Stimulated activated effector memory CD8-positive, alpha-beta T cell treated with anti-CD3 and anti-CD28 coated beads, Interleukin-12 subunit alpha, Interleukin-12 subunit beta, amount 100 ng/mL, for 72 hours (primary cell): ENCODE results near the gene PHLDB3.
"Not testable (repeated sequence)": the region's sequence is repeated elsewhere in the genome, so short reads cannot be mapped to it uniquely, and the experiment has no call there.

ENCODE experiments used
- ATAC-seq: fragments of 150-1000 bp; cut with Tn5 transposase; 2 replicates; pipeline ENCODE4 v1.10.0; 2021
- DNase-seq, 2 donors: peaks; one replicate each; pipeline ENCODE4 v3.0.0; 2021 to 2022; ENCODE audit warnings: low spot score in 2 of 2
- H3K27ac Mint-ChIP-seq: one replicate; pipeline ENCODE4 v1.8.0; 2022; ENCODE audit warnings: mild to moderate bottlenecking, mixed read lengths
- H3K36me3 Mint-ChIP-seq: one replicate; pipeline ENCODE4 v1.8.0; 2022; ENCODE audit warnings: mild to moderate bottlenecking, mixed read lengths
- H3K4me1 Mint-ChIP-seq: one replicate; pipeline ENCODE4 v1.8.0; 2022; ENCODE audit warnings: mixed read lengths
- H3K4me3 Mint-ChIP-seq: one replicate; pipeline ENCODE4 v1.8.0; 2022; ENCODE audit warnings: mild to moderate bottlenecking, mixed read lengths
- H3K9me3 Mint-ChIP-seq: one replicate; pipeline ENCODE4 v1.8.0; 2022; ENCODE audit warnings: mixed read lengths

The PHLDB3 gene

DNA sequence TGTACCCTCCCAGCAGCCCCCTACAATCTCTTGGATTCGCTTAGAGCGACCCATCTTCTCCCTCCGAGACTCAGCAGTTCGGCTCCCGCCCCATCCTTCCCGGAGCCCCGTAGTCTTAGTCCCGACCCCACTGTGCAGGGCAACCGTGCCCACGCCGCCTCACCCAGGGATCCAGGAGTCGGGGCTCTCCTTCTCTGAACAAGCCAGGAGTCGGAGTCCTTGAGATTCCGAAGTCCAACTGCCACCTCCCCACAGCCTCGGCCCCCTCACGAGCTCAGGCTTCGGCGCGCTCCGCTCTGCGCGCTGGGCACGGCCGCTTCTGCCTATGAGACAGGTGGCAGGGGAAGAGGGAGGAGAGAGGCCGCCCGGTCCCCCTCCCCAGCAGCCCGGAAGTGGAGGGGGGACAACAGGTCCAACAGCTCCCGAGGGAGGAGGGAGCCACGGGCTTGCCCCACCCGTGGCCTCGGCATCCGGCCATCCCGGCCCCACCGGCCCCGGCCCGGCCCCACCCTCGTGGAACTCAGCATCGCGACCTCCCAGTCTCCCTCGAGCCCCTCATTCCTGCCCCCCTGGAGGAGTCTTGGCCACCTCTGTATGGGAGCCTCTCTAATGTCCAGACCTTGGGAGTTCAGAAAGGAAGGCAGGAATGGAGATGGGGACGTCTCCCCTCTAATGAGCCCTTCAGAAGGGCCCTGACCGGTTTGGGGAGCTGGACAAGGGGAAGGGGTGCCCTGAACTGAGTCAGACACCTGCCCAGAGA is at the start of gene PHLDB3:
Gene PHLDB3, minus strand, starts transcription at position 321 of the 760 bp plus-strand sequence. CDS start 628 bp downstream, outside the sequence.
- DNase-seq, result no peak
- Mint-ChIP-seq H3K9me3 (no peaks in the 10 kb centered on the region), H3K4me1 (peaks cover 30% of the 10 kb centered on the region), H3K36me3 (peaks cover 59% of the 10 kb centered on the region), H3K4me3 (peak within 1 kb of the TSS; percentile 84), H3K27ac (peak within 1 kb of the TSS; percentile 95)
- ATAC-seq, result peak; percentile 64

DNA sequence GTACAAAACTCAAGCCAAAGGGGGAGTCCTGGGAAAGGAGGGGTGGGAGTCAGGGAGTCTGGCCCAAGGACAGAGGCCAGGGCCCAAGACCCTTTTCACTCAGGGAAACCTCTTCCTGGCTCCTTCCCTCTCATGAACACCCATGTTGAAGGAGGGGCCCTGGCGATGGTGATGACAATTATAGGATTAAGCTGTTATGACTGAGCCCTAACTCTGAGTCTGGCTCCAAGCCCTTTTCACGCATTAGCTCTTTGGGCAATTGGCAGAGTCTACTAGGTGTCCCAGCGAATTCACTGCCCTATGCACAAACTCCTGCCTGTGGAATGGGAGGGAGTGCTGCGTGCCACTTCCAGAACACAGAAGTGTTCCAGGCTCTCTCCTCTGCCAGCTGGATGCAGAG is 49.1 kb upstream of the PHLDB3 start:
- Mint-ChIP-seq H3K4me3 (no peak overlapping the region), H3K36me3 (peaks cover 87% of the 10 kb centered on the region), H3K27ac (peak overlapping the region; percentile 77), H3K9me3 (no peaks in the 10 kb centered on the region), H3K4me1 (peaks cover 9% of the 10 kb centered on the region)
- no peak for DNase-seq
- no peak for ATAC-seq

DNA sequence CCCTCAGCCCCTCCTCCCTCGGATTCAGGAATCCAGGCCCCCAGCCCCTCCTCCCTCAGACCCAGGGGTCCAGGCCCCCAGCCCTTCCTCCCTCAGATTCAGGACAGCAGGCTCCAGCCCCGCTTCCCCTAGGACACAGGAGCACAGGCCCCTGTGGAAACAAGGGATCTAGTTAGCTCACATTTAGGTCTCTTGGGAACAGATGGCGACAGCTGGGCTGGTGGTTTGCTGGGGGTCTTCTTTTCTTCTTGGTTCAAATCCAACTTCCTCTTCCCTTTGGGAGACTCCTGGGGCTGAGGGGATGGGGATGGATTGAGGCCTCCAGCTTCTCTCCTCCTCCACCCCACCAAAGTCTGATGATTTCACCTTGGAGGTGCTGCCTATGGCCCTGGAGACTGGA is 48.1 kb upstream of the PHLDB3 start:
- H3K36me3 Mint-ChIP-seq, result peaks cover 81% of the 10 kb centered on the region
- peak overlapping the region; percentile 77 for H3K27ac Mint-ChIP-seq
- no peak for ATAC-seq

DNA sequence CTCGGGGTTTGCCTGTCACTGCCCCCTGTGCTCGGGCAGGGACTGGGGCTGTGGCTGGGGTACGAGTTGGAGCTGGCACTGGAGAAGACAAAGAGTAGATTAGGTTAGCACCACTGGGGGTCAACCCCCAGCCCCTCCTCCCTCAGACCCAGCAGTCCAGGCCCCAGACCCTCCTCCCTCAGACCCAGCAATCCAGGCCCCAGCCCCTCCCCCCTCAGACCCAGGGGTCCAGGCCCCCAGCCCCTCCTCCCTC is 47.6 kb upstream of the PHLDB3 start:
- Mint-ChIP-seq H3K9me3 (no peaks in the 10 kb centered on the region), H3K4me1 (peaks cover 9% of the 10 kb centered on the region), H3K27ac (peak overlapping the region; percentile 57), H3K36me3 (peaks cover 76% of the 10 kb centered on the region), H3K4me3 (no peak overlapping the region)
- no peak for ATAC-seq
- no peak for DNase-seq

More for the DNA sequence above, 48.1 kb upstream of the PHLDB3 start:
- Mint-ChIP-seq H3K9me3 (no peaks in the 10 kb centered on the region), H3K4me3 (no peak overlapping the region), H3K4me1 (peaks cover 9% of the 10 kb centered on the region)
- no peak for DNase-seq

DNA sequence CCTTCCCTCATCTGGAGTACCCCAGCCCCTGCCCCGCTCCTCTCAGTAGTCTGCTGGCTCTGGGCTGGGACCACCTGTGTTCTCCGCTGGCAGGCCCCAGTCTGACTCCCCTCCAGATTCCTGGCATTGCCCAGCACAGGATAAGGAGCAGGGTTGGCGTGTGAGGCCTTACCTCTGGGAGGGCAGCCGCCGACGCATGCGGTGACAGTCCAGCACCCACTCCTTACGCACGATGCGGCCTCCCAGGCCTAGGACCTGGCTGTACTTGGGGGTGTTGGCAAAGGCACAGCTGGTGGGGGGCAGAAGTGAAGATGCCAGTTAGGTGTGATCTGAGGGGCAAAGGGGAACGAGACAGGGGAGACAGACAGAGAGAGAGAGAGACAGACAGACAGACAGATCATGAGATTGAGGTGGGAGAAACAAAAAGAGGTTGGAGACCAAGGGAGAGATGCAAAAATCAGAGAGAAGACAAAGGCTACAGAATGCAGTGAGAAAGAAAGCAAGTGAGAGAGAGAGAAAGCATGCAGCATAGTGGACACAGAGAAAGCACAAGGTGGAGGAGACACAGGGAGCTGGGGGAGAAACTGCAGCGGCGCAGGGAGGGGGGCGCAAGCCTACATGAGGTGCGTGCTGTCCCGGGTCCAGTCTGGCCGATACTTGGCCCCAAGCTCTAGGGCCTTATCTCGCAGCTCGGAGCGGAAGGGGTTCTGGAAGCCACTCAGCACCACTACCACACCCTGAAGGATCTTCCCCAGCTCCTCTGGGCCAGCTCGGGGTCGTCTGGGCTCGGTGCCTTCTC is 47.1 kb upstream of the PHLDB3 start:
- peaks cover 71% of the 10 kb centered on the region for H3K36me3 Mint-ChIP-seq
- ATAC-seq (no peak), DNase-seq (no peak)
- H3K27ac Mint-ChIP-seq, result peak overlapping the region; percentile 57
- no peak overlapping the region for H3K4me3 Mint-ChIP-seq
- peaks cover 9% of the 10 kb centered on the region for H3K4me1 Mint-ChIP-seq
- H3K9me3 Mint-ChIP-seq, result no peaks in the 10 kb centered on the region

DNA sequence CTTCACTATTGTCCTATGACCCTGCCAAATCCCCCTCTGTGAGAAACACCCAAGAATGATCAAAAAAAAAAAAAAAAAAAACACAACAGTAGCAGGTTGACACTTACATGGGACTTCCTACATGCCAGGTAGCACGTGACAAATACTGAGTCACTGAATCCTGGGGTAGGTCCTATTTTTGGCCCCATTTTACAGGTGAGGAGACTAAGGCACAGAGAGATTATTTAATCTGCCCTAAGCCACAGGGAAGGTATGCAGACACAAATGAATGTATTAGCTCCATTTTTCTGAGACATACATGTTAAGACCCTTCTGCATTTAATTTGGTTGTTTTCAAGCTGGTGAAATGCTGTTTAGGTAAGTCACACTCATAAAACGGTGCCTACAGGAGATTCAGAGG is 44.2 kb upstream of the PHLDB3 start:
- Mint-ChIP-seq H3K36me3 (peaks cover 65% of the 10 kb centered on the region), H3K9me3 (no peaks in the 10 kb centered on the region), H3K27ac (no peak overlapping the region), H3K4me3 (no peak overlapping the region), H3K4me1 (no peaks in the 10 kb centered on the region)
- ATAC-seq (no peak), DNase-seq (no peak)

- H3K4me3 Mint-ChIP-seq, H3K27ac Mint-ChIP-seq, H3K9me3 Mint-ChIP-seq, DNase-seq, H3K4me1 Mint-ChIP-seq, ATAC-seq: not testable (repeated sequence)
- H3K36me3 Mint-ChIP-seq, result peaks cover 65% of the 10 kb centered on the region
These were observed 43.4 kb upstream of the PHLDB3 start for GRCh38 chr19:43547926-43548325.

DNA sequence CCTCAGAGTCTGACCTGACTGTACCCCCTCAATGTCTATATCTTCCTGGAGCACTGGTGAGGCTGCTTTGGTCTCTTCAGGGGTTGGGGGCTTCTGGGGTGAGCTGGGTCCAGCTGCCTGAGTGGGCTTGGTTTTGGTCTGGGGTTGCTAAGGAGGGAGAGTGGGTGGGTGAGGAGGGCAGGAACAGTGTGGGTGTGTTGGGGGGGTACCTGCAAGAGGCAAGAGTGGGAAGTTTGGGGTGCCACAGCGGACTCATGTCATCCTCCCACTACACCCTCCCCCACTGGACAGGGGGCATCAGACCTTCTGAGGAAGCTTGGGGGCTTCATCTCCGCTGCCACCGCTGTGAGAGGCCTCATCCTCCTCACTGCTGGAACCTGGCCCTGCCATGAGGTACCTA is 42.0 kb upstream of the PHLDB3 start:
- Mint-ChIP-seq H3K9me3 (no peaks in the 10 kb centered on the region), H3K36me3 (peaks cover 62% of the 10 kb centered on the region), H3K4me1 (no peaks in the 10 kb centered on the region), H3K27ac (peak overlapping the region; percentile 89), H3K4me3 (no peak overlapping the region)
- ATAC-seq (no peak), DNase-seq (no peak)

DNA sequence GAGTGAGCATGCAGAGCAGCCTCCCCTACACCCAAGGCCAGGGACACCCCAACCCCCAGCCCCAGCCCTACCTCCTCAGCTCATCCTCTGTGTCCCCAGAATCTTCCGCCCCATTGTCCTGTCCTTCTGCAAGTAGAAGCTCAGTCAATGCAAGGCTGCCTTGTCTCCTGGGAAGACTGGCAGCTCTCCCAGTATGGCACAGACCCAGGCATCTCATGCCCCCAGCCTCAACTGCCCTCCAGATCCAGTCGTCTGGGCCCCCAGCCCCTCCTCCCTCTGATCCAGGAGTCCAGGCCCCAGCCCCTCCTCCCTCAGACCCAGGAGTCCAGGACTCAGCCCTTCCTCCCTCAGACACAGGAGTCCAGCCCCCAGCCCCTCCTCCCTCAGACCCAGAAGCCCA is 41.4 kb upstream of the PHLDB3 start:
- H3K4me3 Mint-ChIP-seq, result no peak overlapping the region
- ATAC-seq, result no peak
- H3K9me3 Mint-ChIP-seq, result no peaks in the 10 kb centered on the region
- no peaks in the 10 kb centered on the region for H3K4me1 Mint-ChIP-seq
- peaks cover 62% of the 10 kb centered on the region for H3K36me3 Mint-ChIP-seq
- no peak for DNase-seq
- peak overlapping the region; percentile 89 for H3K27ac Mint-ChIP-seq

DNA sequence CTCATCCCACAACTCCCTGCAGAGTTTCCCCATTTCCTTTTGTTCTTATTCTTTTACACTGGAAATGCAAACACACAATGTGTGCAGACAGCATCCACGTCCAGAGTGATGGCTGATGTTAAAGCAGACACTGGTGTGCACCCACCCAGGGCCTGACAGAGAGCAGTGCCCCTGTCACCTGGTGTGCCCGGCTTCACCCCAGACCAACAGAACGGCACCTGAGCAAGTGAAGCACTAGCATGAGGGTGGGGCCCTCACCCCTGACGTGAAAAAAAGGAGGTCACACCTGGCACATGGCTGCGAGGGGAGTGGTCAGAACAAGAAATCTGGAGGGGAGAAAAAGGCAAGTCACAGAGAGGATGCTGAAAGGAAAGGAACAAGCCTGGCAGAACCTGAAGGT is 40.7 kb upstream of the PHLDB3 start:
- Mint-ChIP-seq H3K4me3 (no peak overlapping the region), H3K4me1 (no peaks in the 10 kb centered on the region), H3K36me3 (peaks cover 55% of the 10 kb centered on the region), H3K9me3 (no peaks in the 10 kb centered on the region), H3K27ac (peak overlapping the region; percentile 89)
- ATAC-seq (no peak), DNase-seq (no peak)

DNA sequence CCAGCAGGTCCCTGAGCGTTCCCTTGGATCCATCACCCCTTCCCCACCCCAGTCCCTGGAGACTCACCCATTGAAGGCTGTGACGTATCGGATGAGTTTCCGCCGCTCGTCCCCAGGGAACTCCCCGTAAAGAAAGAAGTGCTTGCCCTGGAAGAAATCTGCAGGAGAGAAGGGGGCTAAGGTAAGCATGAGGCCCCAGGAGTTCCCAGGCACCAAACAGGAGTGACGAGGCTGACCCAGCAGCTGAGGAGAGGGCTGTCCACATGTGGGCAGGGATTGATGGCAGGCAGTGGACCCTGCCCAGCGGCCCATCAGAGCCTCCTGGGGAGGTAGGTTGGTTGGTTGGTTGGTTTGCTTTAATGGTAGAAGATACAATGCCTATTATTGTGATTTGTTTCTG is 39.5 kb upstream of the PHLDB3 start:
- peaks cover 3% of the 10 kb centered on the region for H3K9me3 Mint-ChIP-seq
- no peak for DNase-seq
- no peak for ATAC-seq
- peaks cover 56% of the 10 kb centered on the region for H3K36me3 Mint-ChIP-seq
- H3K4me3 Mint-ChIP-seq, result no peak overlapping the region
- H3K27ac Mint-ChIP-seq, result no peak overlapping the region
- no peaks in the 10 kb centered on the region for H3K4me1 Mint-ChIP-seq

GRCh38 chr19:43541920-43542650 is 37.5 kb upstream of the PHLDB3 start:
- no peak overlapping the region for H3K4me3 Mint-ChIP-seq
- no peaks in the 10 kb centered on the region for H3K4me1 Mint-ChIP-seq
- ATAC-seq (no peak), DNase-seq (no peak)
- H3K27ac Mint-ChIP-seq, result no peak overlapping the region
- peaks cover 5% of the 10 kb centered on the region for H3K9me3 Mint-ChIP-seq
- peaks cover 69% of the 10 kb centered on the region for H3K36me3 Mint-ChIP-seq

GRCh38 chr19:43540381-43540780 is 35.8 kb upstream of the PHLDB3 start:
- DNase-seq, result no peak
- Mint-ChIP-seq H3K4me1 (peaks cover 3% of the 10 kb centered on the region), H3K4me3 (no peak overlapping the region), H3K36me3 (peaks cover 72% of the 10 kb centered on the region), H3K9me3 (peaks cover 5% of the 10 kb centered on the region), H3K27ac (no peak overlapping the region)
- no peak for ATAC-seq

- peaks cover 69% of the 10 kb centered on the region for H3K36me3 Mint-ChIP-seq
- peaks cover 11% of the 10 kb centered on the region for H3K4me1 Mint-ChIP-seq
- H3K27ac Mint-ChIP-seq, result no peak overlapping the region
- H3K4me3 Mint-ChIP-seq, result no peak overlapping the region
- no peak for DNase-seq
- ATAC-seq, result no peak
- peaks cover 5% of the 10 kb centered on the region for H3K9me3 Mint-ChIP-seq
These were observed 34.4 kb upstream of the PHLDB3 start for GRCh38 chr19:43538922-43539321.

GRCh38 chr19:43534816-43535761 is 30.5 kb upstream of the PHLDB3 start:
- ATAC-seq (no peak), DNase-seq (peak in 1 of 2 donors; percentile 57)
- Mint-ChIP-seq H3K27ac (peak overlapping the region; percentile 83), H3K4me3 (peak overlapping the region; percentile 46), H3K4me1 (peaks cover 27% of the 10 kb centered on the region), H3K9me3 (peaks cover 5% of the 10 kb centered on the region), H3K36me3 (peaks cover 55% of the 10 kb centered on the region)
